ENCODE measurements around the gene LRMDA.

LRMDA gene

GRCh38 chr10:75924309-75924902 lies 493.0 kb downstream of the LRMDA start:
- no peak for DNase-seq (ENCODE audit: low spot score)

- DNase-seq (ENCODE audit: low spot score): no peak
Observed at GRCh38 chr10:75925999-75926398, 494.6 kb downstream of the LRMDA start.

GRCh38 chr10:75926763-75927162 lies 495.3 kb downstream of the LRMDA start:
- no peak for DNase-seq (ENCODE audit: low spot score)

DNA sequence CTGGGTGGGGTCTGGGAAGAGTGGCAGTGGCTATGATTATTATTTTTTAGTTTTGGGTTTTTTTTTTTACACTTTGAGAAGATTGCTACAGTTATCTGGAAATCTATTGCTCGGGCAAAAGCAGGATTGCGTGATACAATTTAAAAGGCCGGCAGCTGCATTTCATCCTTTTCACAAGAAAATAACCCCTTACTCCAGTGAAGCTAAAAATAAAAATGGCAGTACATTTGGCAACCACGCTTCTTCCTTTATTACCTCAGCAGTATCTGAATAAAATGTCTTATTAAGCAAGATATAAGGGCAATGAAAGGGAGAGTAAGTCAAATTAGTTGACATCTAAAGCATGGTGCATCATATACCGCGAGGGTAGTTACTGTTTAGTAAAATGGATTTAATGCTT lies 496.8 kb downstream of the LRMDA start:
- DNase-seq (ENCODE audit: low spot score): no peak

DNA sequence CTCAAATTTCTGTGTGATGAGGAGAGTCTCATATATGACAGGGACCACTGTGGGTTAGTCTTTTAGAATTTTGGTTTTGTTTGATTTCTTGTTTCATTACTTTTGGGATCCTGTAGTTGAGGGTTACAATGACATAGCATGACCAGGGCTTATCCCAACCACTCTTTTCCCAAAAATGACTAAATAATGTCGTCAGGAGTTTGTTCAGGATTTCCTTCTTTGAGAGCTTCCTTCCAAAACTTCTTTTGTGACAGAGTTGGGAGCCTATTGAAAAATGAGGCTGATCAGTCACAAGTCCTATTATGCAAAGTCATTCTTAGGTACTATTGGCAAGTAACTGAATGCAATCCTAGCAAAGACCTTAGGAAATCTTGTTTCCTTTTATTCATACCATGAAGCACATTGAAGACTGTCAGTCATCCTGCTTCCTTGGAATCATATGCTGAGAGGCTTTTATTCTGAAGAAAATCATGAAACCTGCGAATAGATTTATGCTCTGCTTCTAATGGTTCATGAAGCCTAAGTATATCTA lies 498.3 kb downstream of the LRMDA start:
- DNase-seq (ENCODE audit: low spot score): no peak

DNA sequence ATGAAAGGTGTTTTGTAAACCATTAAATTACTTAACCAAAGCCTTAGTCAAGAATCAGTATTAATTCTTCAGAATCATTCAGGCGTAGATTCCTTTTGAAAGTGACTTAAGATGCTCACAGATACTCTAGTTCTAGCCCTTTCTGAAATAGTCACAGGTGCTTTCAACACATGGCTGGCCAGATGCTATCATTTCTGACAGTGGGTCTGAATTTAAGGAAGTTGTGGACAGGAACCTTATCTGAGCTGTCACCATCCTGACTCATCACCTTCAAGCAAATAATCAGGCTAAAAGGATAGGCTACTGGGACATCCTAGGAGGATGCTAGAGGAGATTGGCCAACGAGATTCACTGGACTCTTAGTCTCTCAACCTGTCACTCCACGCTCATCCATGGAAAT lies 501.5 kb downstream of the LRMDA start:
- no peak for DNase-seq (ENCODE audit: low spot score)

DNA sequence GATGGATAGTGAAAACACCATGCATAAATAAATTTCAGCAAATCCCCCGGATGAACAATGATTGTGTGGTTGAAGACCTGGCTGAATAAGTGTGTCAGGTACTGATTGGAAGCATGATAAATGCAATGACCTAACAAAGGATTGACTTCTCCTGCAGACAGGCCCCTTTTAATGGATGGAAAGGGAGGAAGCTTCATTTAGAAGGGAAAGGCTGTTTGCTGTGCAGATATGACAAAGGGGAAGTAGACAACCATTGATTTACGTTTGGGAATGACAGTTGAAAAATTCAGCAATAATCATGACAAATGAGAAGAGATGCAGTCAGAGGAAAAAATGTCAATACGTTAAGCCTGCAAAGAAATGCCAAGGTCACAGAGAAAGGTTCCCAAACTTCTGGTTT lies 503.8 kb downstream of the LRMDA start:
- DNase-seq (ENCODE audit: low spot score): no peak

- no peak for DNase-seq (ENCODE audit: low spot score)
Observed at GRCh38 chr10:75935650-75936400, 504.4 kb downstream of the LRMDA start.

DNA sequence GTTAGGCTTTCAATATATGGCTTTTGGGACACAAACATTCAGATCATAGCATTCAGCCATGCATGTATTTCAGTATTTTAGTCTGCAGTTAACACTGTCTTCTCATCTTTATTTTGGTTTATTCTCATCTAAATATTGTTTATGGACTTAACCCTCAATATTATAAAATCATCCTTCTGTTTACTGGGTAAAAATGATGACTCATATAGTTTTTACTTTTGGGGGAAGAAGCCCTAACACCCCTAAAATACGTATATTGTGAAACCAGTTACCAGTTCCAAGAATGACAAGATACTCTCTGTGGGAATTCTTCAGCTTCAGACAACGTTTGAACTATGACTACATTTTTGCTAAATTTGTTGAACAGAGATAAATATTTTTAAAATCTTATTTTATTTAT lies 505.4 kb downstream of the LRMDA start:
- no peak for DNase-seq (ENCODE audit: low spot score)

GRCh38 chr10:75937823-75938222 lies 506.4 kb downstream of the LRMDA start:
- DNase-seq (ENCODE audit: low spot score): no peak

GRCh38 chr10:75938380-75939122 lies 507.1 kb downstream of the LRMDA start:
- DNase-seq (ENCODE audit: low spot score): no peak

- DNase-seq (ENCODE audit: low spot score): no peak
Observed at GRCh38 chr10:75939541-75939940, 508.1 kb downstream of the LRMDA start.

DNA sequence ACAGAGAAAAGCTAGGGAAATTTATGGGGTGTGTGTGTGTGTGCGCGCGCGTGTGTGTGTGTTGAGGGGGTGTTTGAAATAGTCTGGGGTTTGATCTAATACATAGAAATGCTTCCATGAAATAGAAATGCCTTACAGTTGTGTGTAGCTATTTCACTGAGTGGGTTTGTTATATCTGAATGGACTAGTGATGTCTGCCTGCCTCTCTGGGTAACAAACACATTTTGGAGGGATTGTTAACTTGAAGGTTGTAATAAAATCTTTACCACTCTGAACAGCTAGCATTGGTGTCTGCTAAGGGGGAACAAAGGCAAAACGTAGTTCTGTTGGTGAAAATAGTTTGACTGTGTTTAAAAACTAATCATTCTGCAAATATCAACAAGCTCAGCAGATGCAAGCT lies 509.3 kb downstream of the LRMDA start:
- DNase-seq (ENCODE audit: low spot score): no peak

GRCh38 chr10:75941223-75941801 lies 509.9 kb downstream of the LRMDA start:
- DNase-seq (ENCODE audit: low spot score): no peak

DNA sequence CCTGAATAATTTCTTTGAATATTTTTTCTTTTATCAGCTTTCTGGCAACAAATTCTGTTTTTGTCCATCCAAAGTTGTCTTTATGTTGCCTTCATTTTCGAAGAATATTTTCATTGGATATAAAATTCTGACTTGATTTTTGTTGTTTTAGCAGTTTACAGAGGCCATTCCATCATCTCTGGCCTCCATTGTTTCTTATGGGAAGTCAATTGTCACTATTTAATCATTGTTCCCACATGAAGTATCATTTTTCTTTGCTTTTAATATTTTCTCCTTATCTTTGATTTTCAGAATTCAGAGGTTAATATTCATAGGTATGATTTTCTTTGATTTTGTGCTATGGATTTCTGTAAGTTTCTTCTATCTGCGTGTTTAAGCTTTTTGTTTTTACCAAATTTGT lies 512.6 kb downstream of the LRMDA start:
- DNase-seq (ENCODE audit: low spot score): no peak

GRCh38 chr10:75948583-75948982 lies 517.2 kb downstream of the LRMDA start:
- no peak for DNase-seq (ENCODE audit: low spot score)

DNA sequence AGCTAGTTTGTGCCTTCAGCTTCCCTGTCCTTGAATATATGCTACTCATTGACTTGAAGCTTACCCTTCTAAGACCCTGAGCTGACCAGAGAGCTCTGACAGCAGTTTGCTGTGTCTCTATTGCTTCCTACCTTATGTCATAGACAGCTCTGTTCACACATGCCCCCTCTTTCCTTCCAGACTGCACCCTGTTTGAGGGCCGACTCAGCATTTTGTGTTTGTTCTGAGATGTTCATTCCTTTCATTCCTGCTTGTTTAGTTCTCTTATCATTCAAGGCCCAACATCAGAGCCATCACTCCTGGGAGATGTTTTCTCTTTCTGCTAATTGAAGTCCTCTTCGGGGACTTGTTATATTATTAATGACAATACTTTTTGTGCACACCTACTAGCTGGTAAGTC lies 518.9 kb downstream of the LRMDA start:
- DNase-seq (ENCODE audit: low spot score): no peak

- no peak for DNase-seq (ENCODE audit: low spot score)
Observed at GRCh38 chr10:75950997-75951589, 519.7 kb downstream of the LRMDA start.

DNA sequence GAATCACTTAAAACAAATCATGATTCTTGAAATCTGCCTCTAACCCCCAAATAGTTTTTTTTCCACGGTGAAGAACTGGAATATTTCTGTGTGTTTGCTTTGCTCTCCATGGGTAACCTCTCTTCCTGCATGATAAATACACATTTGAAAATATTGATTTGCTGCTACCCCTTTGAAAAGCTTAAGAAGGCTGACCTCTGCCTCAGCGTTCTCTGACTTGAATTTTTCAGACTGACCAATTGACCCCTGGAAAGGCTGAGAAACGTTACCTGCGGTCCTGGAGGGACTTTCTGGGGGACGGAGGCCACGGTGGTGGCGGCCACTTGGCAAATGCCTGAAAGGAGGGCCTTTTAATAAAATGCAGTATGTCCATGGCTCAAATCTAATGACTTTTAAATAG lies 520.2 kb downstream of the LRMDA start:
- no peak for DNase-seq (ENCODE audit: low spot score)

- no peak for DNase-seq (ENCODE audit: low spot score)
Observed at GRCh38 chr10:75952093-75952492, 520.7 kb downstream of the LRMDA start.

GRCh38 chr10:75954486-75954885 lies 523.1 kb downstream of the LRMDA start:
- DNase-seq (ENCODE audit: low spot score): no peak

GRCh38 chr10:75955973-75956502 lies 524.6 kb downstream of the LRMDA start:
- no peak for DNase-seq (ENCODE audit: low spot score)

Measured in CD4-positive, alpha-beta T cell treated with Interleukin-2 at 100 ng/mL for 4 hours (primary cell).